HG02938 (cell line): ENCODE results near the gene DDX52.
"Not testable (repeated sequence)": the region's sequence is repeated elsewhere in the genome, so short reads cannot be mapped to it uniquely, and the experiment has no call there.

Source experiments
- ATAC-seq: cut with Tn5 transposase; IDR thresholded peaks from one replicate; pipeline ENCODE4 v1.9.1; 2021; ENCODE audit warnings: mild to moderate bottlenecking, moderate library complexity; ENCODE audit not compliant: unreplicated experiment

The DDX52 gene

GRCh38 chr17:37657202-37657601 lies 14.0 kb upstream of the DDX52 start:
- ATAC-seq, result no peak

- ATAC-seq, result no peak
Measured at GRCh38 chr17:37651849-37652248, 8.6 kb upstream of the DDX52 start.

- ATAC-seq, result no peak
Measured at GRCh38 chr17:37650419-37651003, 7.3 kb upstream of the DDX52 start.

GRCh38 chr17:37648555-37648954 lies 5.3 kb upstream of the DDX52 start:
- no peak for ATAC-seq

- no peak for ATAC-seq
Measured at GRCh38 chr17:37647856-37648255, 4.6 kb upstream of the DDX52 start.

- ATAC-seq, result no peak
Measured at GRCh38 chr17:37643869-37644268, 623 bp upstream of the DDX52 start.

GRCh38 chr17:37642681-37643080 lies 565 bp downstream of the DDX52 start:
- ATAC-seq, result no peak

GRCh38 chr17:37640015-37640414 lies 3.2 kb downstream of the DDX52 start:
- no peak for ATAC-seq

GRCh38 chr17:37637956-37638355 lies 5.3 kb downstream of the DDX52 start:
- ATAC-seq, result no peak

- not testable (repeated sequence) for ATAC-seq
Measured at GRCh38 chr17:37616430-37616829, 26.8 kb downstream of the DDX52 start.

- no peak for ATAC-seq
Measured at GRCh38 chr17:37614823-37615222, 28.4 kb downstream of the DDX52 start.

GRCh38 chr17:37614391-37614790 lies 28.9 kb downstream of the DDX52 start:
- ATAC-seq, result no peak

- no peak for ATAC-seq
Measured at GRCh38 chr17:37610971-37611370, 32.3 kb downstream of the DDX52 start.

- not testable (repeated sequence) for ATAC-seq
Measured at GRCh38 chr17:37610041-37610420, 33.2 kb downstream of the DDX52 start.

- peak; percentile 77 for ATAC-seq
Measured at GRCh38 chr17:37609170-37610040, 33.8 kb downstream of the DDX52 start, which contains the start of gene SYNRG. SYNRG (minus strand) TSS chr17:37609418; CDS start chr17:37609355, 63 bp downstream.

GRCh38 chr17:37608351-37609169 lies 34.7 kb downstream of the DDX52 start:
- ATAC-seq, result peak; percentile 11

- ATAC-seq, result no peak
Measured at GRCh38 chr17:37607637-37608331, 35.5 kb downstream of the DDX52 start.

GRCh38 chr17:37605813-37606505 lies 37.3 kb downstream of the DDX52 start:
- ATAC-seq, result no peak

- no peak for ATAC-seq
Measured at GRCh38 chr17:37605081-37605480, 38.2 kb downstream of the DDX52 start.

- ATAC-seq, result no peak
Measured at GRCh38 chr17:37604556-37604955, 38.7 kb downstream of the DDX52 start.
